ENCODE measurements around the gene HTR1D.
"Not testable (repeated sequence)": the region's sequence is repeated elsewhere in the genome, so short reads cannot be mapped to it uniquely, and the experiment has no call there.

Gene HTR1D

GRCh38 chr1:23207733-23208132 lies 9.6 kb downstream of the HTR1D start:
- H3K4me3 Mint-ChIP-seq; ATAC-seq; H3K36me3 Mint-ChIP-seq (ENCODE audit: low read depth); H3K27ac Mint-ChIP-seq; DNase-seq; H3K4me1 Mint-ChIP-seq; H3K9me3 Mint-ChIP-seq: not testable (repeated sequence)
- H3K27me3 Mint-ChIP-seq: peaks cover 19% of the 10 kb centered on the region

GRCh38 chr1:23202263-23202749 lies 15.0 kb downstream of the HTR1D start:
- H3K27me3 Mint-ChIP-seq: peaks cover 9% of the 10 kb centered on the region
- H3K4me1 Mint-ChIP-seq: no peaks in the 10 kb centered on the region
- no peak overlapping the region for H3K27ac Mint-ChIP-seq
- no peak overlapping the region for H3K4me3 Mint-ChIP-seq
- no peaks in the 10 kb centered on the region for H3K9me3 Mint-ChIP-seq
- H3K36me3 Mint-ChIP-seq (ENCODE audit: low read depth): no peaks in the 10 kb centered on the region
- DNase-seq (no peak), ATAC-seq (no peak)

- Mint-ChIP-seq H3K27ac (no peak overlapping the region), H3K36me3 (ENCODE audit: low read depth) (no peaks in the 10 kb centered on the region), H3K27me3 (peaks cover 9% of the 10 kb centered on the region), H3K4me3 (no peak overlapping the region), H3K9me3 (no peaks in the 10 kb centered on the region), H3K4me1 (no peaks in the 10 kb centered on the region)
- ATAC-seq (no peak), DNase-seq (no peak)
These were observed 16.4 kb downstream of the HTR1D start for GRCh38 chr1:23200883-23201282.

- no peaks in the 10 kb centered on the region for H3K36me3 Mint-ChIP-seq (ENCODE audit: low read depth)
- DNase-seq: no peak
- no peaks in the 10 kb centered on the region for H3K9me3 Mint-ChIP-seq
- H3K4me3 Mint-ChIP-seq: no peak overlapping the region
- no peaks in the 10 kb centered on the region for H3K4me1 Mint-ChIP-seq
- ATAC-seq: no peak
- no peak overlapping the region for H3K27ac Mint-ChIP-seq
- H3K27me3 Mint-ChIP-seq: peaks cover 7% of the 10 kb centered on the region
These were observed 18.9 kb downstream of the HTR1D start for GRCh38 chr1:23198373-23198772.

GRCh38 chr1:23196627-23197328 lies 20.5 kb downstream of the HTR1D start:
- Mint-ChIP-seq H3K27me3 (peaks cover 7% of the 10 kb centered on the region), H3K9me3 (no peaks in the 10 kb centered on the region), H3K4me1 (no peaks in the 10 kb centered on the region), H3K36me3 (ENCODE audit: low read depth) (no peaks in the 10 kb centered on the region), H3K4me3 (no peak overlapping the region), H3K27ac (no peak overlapping the region)
- DNase-seq: no peak
- ATAC-seq: no peak

- no peaks in the 10 kb centered on the region for H3K4me1 Mint-ChIP-seq
- H3K36me3 Mint-ChIP-seq (ENCODE audit: low read depth): no peaks in the 10 kb centered on the region
- H3K4me3 Mint-ChIP-seq: no peak overlapping the region
- H3K9me3 Mint-ChIP-seq: no peaks in the 10 kb centered on the region
- DNase-seq (no peak), ATAC-seq (no peak)
- no peak overlapping the region for H3K27ac Mint-ChIP-seq
- H3K27me3 Mint-ChIP-seq: peaks cover 3% of the 10 kb centered on the region
These were observed 22.9 kb downstream of the HTR1D start for GRCh38 chr1:23194119-23194984.

DNA sequence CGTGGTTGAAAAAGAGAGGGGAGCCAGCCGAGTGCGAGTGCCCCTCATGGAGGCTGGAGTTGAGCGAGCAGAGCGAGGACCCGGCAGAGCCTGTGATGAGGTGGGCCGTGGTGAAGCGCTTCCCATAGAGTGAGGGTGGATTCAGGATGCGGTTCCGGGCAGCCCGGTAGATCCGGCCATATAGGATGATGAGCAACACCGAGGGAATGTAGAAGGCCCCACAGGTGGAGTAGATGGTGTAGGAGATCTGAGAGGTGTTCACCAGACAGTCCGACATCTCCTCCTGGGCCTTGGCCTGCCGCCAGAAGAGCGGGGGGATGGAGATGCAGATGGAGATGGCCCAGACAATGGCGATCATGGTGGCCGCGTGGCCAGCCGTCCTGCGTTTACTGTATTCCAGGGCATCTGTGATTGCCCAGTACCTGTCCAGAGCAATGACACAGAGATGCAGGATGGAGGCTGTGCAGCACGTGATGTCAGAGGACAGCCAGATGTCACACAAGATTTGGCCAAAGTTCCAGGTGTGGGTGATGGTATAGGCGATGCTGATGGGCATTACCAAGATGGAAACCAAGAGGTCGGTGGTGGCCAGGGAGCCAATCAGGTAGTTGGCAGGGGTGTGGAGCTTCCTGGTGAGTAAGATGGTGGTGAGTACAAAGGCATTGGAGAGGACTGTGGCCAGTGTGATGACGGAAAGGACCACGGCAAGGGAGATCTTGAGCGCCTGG lies 23.7 kb downstream of the HTR1D start:
- H3K4me1 Mint-ChIP-seq: no peaks in the 10 kb centered on the region
- no peak overlapping the region for H3K4me3 Mint-ChIP-seq
- no peaks in the 10 kb centered on the region for H3K36me3 Mint-ChIP-seq (ENCODE audit: low read depth)
- no peak overlapping the region for H3K27ac Mint-ChIP-seq
- DNase-seq: no peak
- no peaks in the 10 kb centered on the region for H3K9me3 Mint-ChIP-seq
- no peak for ATAC-seq
- peaks cover 3% of the 10 kb centered on the region for H3K27me3 Mint-ChIP-seq

DNA sequence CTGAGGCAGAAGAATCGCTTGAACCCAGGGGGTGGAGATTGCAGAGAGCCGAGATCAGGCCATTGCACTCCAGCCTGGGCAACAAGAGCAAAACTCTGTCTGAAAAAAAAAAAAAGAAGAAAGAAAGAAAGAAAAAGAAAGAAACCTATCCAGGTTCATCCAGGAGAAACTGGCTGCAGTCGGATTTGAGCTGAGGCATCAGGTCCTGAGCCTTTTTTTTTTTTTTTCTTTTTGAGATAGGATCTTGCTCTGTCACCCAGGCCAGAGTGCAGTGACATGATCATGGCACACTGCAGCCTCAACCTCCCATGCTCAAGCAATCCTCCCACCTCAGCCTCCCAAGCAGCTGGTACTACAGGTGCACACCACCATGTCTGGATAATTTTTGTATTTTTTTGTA lies 26.1 kb downstream of the HTR1D start:
- H3K4me1 Mint-ChIP-seq: no peaks in the 10 kb centered on the region
- H3K27me3 Mint-ChIP-seq: peaks cover 3% of the 10 kb centered on the region
- no peaks in the 10 kb centered on the region for H3K9me3 Mint-ChIP-seq
- no peak overlapping the region for H3K4me3 Mint-ChIP-seq
- H3K27ac Mint-ChIP-seq: no peak overlapping the region
- no peak for ATAC-seq
- H3K36me3 Mint-ChIP-seq (ENCODE audit: low read depth): no peaks in the 10 kb centered on the region
- no peak for DNase-seq

GRCh38 chr1:23188936-23189452 lies 28.3 kb downstream of the HTR1D start:
- H3K36me3 Mint-ChIP-seq (ENCODE audit: low read depth); H3K27ac Mint-ChIP-seq; ATAC-seq; DNase-seq; H3K4me3 Mint-ChIP-seq; H3K4me1 Mint-ChIP-seq; H3K27me3 Mint-ChIP-seq; H3K9me3 Mint-ChIP-seq: not testable (repeated sequence)

- no peak for ATAC-seq
- no peak overlapping the region for H3K27ac Mint-ChIP-seq
- H3K27me3 Mint-ChIP-seq: peaks cover 2% of the 10 kb centered on the region
- no peak overlapping the region for H3K4me3 Mint-ChIP-seq
- no peaks in the 10 kb centered on the region for H3K9me3 Mint-ChIP-seq
- DNase-seq: no peak
- H3K4me1 Mint-ChIP-seq: peaks cover 3% of the 10 kb centered on the region
- no peaks in the 10 kb centered on the region for H3K36me3 Mint-ChIP-seq (ENCODE audit: low read depth)
These were observed 28.8 kb downstream of the HTR1D start for GRCh38 chr1:23188434-23188884.

DNA sequence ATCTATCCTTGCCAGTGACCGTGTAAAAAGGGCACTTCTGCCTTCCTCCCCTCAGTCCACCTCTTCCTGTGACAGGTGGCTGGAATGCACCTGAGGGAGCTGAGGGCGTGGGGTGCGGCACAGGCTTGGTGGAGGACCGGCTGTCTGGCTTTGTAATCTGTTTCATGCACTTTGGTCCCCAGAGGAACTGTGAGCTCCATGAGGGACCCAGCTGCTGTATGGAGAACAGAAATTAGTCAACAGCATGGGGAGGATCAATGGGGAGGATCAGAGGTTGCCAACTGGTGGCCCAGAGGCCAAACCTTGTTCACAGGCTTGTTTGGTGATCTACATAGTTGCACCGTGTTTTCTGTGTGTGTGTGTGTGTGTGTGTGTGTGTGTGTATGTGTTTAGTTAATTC lies 29.7 kb downstream of the HTR1D start:
- ATAC-seq: no peak
- Mint-ChIP-seq H3K4me1 (peaks cover 3% of the 10 kb centered on the region), H3K27ac (no peak overlapping the region), H3K36me3 (ENCODE audit: low read depth) (no peaks in the 10 kb centered on the region), H3K9me3 (no peaks in the 10 kb centered on the region), H3K27me3 (peaks cover 4% of the 10 kb centered on the region), H3K4me3 (no peak overlapping the region)
- DNase-seq: no peak

DNA sequence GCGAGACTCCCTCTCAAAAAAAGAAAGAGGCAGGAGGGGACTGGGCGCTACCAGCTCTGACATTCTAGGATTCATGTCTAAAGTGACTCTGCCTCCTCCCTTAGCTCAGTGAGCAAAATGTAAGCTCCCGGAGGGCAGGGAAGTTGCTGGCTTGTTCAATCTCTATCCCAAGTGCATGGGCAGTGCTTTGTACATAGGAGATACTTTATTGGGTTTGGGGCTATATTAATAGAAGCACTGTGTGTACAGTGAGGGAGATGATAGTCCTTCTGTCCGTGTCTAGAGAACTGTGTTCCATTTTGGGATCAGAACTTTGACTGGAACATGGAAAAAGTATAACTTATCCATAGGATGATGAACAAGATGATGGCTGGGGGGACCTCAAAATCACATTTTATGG lies 31.9 kb downstream of the HTR1D start:
- Mint-ChIP-seq H3K27me3 (peaks cover 9% of the 10 kb centered on the region), H3K4me1 (peaks cover 3% of the 10 kb centered on the region), H3K9me3 (no peaks in the 10 kb centered on the region), H3K27ac (no peak overlapping the region), H3K36me3 (ENCODE audit: low read depth) (no peaks in the 10 kb centered on the region), H3K4me3 (no peak overlapping the region)
- DNase-seq (no peak), ATAC-seq (no peak)

GRCh38 chr1:23184212-23184934 lies 32.9 kb downstream of the HTR1D start:
- no peaks in the 10 kb centered on the region for H3K9me3 Mint-ChIP-seq
- no peak overlapping the region for H3K27ac Mint-ChIP-seq
- peaks cover 3% of the 10 kb centered on the region for H3K4me1 Mint-ChIP-seq
- DNase-seq (peak; percentile 35), ATAC-seq (no peak)
- no peaks in the 10 kb centered on the region for H3K36me3 Mint-ChIP-seq (ENCODE audit: low read depth)
- peaks cover 9% of the 10 kb centered on the region for H3K27me3 Mint-ChIP-seq
- peak overlapping the region; percentile 43 for H3K4me3 Mint-ChIP-seq

DNA sequence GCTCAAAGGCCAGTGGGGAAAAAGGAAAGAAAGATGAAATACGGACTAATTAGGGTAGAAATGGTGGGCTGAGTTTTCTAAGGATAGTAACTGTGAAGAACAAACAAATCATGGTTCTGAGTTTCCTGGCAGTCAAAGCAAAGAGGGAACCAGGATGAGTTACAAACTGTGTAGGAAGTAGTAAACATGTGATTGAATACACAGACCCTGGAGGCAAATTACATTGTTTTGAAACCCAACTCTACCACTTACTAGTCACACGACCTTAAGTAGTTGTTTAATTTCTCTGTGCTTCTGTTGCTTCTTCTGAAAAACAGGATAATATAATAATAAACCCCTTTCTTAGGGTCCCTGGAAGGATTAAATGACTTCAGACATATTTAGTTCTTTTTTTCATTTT lies 37.4 kb downstream of the HTR1D start:
- peaks cover 18% of the 10 kb centered on the region for H3K4me1 Mint-ChIP-seq
- H3K27ac Mint-ChIP-seq: no peak overlapping the region
- peaks cover 32% of the 10 kb centered on the region for H3K27me3 Mint-ChIP-seq
- ATAC-seq (no peak), DNase-seq (no peak)
- no peak overlapping the region for H3K4me3 Mint-ChIP-seq
- H3K9me3 Mint-ChIP-seq: no peaks in the 10 kb centered on the region
- no peaks in the 10 kb centered on the region for H3K36me3 Mint-ChIP-seq (ENCODE audit: low read depth)
